OCI-LY1 (cell line): ENCODE measurements around the gene MRPS22.
"Not testable (repeated sequence)": the region's sequence is repeated elsewhere in the genome, so short reads cannot be mapped to it uniquely, and the experiment has no call there.

Source experiments
- H2AFZ ChIP-seq: fragments of 200-600 bp; sonication (generic), shearing (Covaris generic); 2 replicates; pipeline ENCODE4 v1.6.0; 2014; ENCODE audit warnings: antibody characterized with exemption, mild to moderate bottlenecking, low read length
- H3F3A ChIP-seq: fragments of 200-600 bp; sonication (generic), shearing (Covaris generic); 2 replicates; pipeline ENCODE4 v1.6.0; 2014; ENCODE audit warnings: mild to moderate bottlenecking, antibody characterized with exemption, low read length, moderate library complexity; ENCODE audit not compliant: insufficient read depth
- H3K27ac ChIP-seq: fragments of 200-600 bp; sonication (generic); 2 replicates; pipeline ENCODE4 v1.5.1; 2014; ENCODE audit warnings: low read length, mixed run types, mild to moderate bottlenecking, low read depth; ENCODE audit not compliant: poor library complexity, severe bottlenecking
- H3K27me3 ChIP-seq: fragments of 200-600 bp; sonication (generic); 2 replicates; pipeline ENCODE4 v1.6.0; 2014; ENCODE audit warnings: antibody characterized with exemption, mild to moderate bottlenecking, low read length, moderate library complexity; ENCODE audit not compliant: insufficient read depth
- H3K36me3 ChIP-seq: fragments of 200-600 bp; sonication (generic); 2 replicates; pipeline ENCODE4 v1.6.1; 2014; ENCODE audit warnings: mild to moderate bottlenecking, antibody characterized with exemption, low read length, moderate library complexity, mixed read lengths; ENCODE audit not compliant: insufficient read depth
- H3K4me1 ChIP-seq: fragments of 200-600 bp; sonication (generic); 2 replicates; pipeline ENCODE4 v1.5.1; 2014; ENCODE audit warnings: mild to moderate bottlenecking, low read length, moderate library complexity; ENCODE audit not compliant: insufficient read depth, severe bottlenecking
- H3K4me2 ChIP-seq: fragments of 200-600 bp; sonication (generic), shearing (Covaris generic); 2 replicates; pipeline ENCODE4 v1.6.1; 2014; ENCODE audit warnings: low read length
- H3K4me3 ChIP-seq: fragments of 200-600 bp; sonication (generic); 2 replicates; pipeline ENCODE4 v1.5.1; 2014; ENCODE audit warnings: low read length, low read depth, mild to moderate bottlenecking, mixed read lengths; ENCODE audit not compliant: poor library complexity, severe bottlenecking
- H3K79me2 ChIP-seq: fragments of 200-600 bp; shearing (Covaris generic); 2 replicates; pipeline ENCODE4 v1.6.1; 2016; ENCODE audit warnings: mixed run types, low read length, mixed read lengths; ENCODE audit not compliant: insufficient read depth
- H3K9ac ChIP-seq: fragments of 200-600 bp; sonication (generic), shearing (Covaris generic); 2 replicates; pipeline ENCODE4 v1.6.1; 2014; ENCODE audit warnings: mild to moderate bottlenecking, low read length, mixed read lengths
- H3K9me2 ChIP-seq: fragments of 200-600 bp; sonication (generic), shearing (Covaris generic); 2 replicates; pipeline ENCODE4 v1.6.1; 2014; ENCODE audit warnings: low read depth, mild to moderate bottlenecking, low read length, mixed read lengths
- H3K9me3 ChIP-seq: fragments of 200-600 bp; shearing (Covaris generic); 2 replicates; pipeline ENCODE4 v1.6.1; 2014; ENCODE audit warnings: low read length, mixed read lengths
- H4K20me1 ChIP-seq: fragments of 200-600 bp; sonication (generic), shearing (Covaris generic); 2 replicates; pipeline ENCODE4 v1.6.0; 2016; ENCODE audit warnings: mild to moderate bottlenecking, low read length; ENCODE audit not compliant: insufficient read depth
- EZH2 ChIP-seq: fragments of 200-600 bp; sonication (generic), shearing (Covaris generic); IDR thresholded peaks from 2 replicates; pipeline ENCODE4 v1.8.0; 2017; ENCODE audit warnings: borderline replicate concordance, mixed run types, mild to moderate bottlenecking, antibody characterized with exemption, low read length, moderate library complexity, mixed read lengths
- TF ChIP-seq, protein P1 (sequence below): fragments of 200-600 bp; sonication (generic), shearing (Covaris generic); IDR thresholded peaks from 2 replicates; pipeline ENCODE4 v1.5.1; 2017; ENCODE audit warnings: mild to moderate bottlenecking, antibody characterized with exemption, low read length, moderate library complexity, mixed read lengths

The MRPS22 gene

DNA sequence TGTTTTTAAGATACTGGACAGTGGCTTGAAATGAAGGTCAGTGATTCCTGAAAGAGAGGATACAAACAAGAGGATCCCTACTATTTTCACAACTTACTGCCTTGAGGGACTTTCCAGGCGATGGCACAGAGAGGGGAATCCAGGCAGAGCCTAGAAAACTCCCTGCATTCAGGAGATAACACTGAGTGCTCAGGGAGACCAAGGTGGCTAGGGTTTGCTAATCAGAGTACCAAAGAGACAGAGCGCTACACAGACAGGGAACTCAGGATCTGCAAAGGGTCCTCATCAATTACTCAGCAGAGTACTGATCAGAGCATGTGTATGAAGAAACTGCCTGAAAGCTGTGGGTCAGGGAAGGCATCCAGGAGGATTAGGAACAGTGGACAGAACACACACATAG lies 11.7 kb upstream of the MRPS22 start:
- Histone ChIP-seq H3K79me2 (no peaks in the 10 kb centered on the region), H3K4me2 (no peak overlapping the region), H4K20me1 (no peaks in the 10 kb centered on the region), H3K9ac (no peak overlapping the region), H3K27ac (no peak overlapping the region), H3K27me3 (no peaks in the 10 kb centered on the region), H2AFZ (no peak overlapping the region), H3K9me3 (no peaks in the 10 kb centered on the region), H3K9me2 (no peaks in the 10 kb centered on the region), H3K4me1 (peaks cover 3% of the 10 kb centered on the region), H3K36me3 (no peaks in the 10 kb centered on the region), H3K4me3 (no peak overlapping the region), H3F3A (no peaks in the 10 kb centered on the region)
- no peak for TF ChIP-seq EZH2
- TF ChIP-seq, protein P1, sequence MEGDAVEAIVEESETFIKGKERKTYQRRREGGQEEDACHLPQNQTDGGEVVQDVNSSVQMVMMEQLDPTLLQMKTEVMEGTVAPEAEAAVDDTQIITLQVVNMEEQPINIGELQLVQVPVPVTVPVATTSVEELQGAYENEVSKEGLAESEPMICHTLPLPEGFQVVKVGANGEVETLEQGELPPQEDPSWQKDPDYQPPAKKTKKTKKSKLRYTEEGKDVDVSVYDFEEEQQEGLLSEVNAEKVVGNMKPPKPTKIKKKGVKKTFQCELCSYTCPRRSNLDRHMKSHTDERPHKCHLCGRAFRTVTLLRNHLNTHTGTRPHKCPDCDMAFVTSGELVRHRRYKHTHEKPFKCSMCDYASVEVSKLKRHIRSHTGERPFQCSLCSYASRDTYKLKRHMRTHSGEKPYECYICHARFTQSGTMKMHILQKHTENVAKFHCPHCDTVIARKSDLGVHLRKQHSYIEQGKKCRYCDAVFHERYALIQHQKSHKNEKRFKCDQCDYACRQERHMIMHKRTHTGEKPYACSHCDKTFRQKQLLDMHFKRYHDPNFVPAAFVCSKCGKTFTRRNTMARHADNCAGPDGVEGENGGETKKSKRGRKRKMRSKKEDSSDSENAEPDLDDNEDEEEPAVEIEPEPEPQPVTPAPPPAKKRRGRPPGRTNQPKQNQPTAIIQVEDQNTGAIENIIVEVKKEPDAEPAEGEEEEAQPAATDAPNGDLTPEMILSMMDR, result no peak

DNA sequence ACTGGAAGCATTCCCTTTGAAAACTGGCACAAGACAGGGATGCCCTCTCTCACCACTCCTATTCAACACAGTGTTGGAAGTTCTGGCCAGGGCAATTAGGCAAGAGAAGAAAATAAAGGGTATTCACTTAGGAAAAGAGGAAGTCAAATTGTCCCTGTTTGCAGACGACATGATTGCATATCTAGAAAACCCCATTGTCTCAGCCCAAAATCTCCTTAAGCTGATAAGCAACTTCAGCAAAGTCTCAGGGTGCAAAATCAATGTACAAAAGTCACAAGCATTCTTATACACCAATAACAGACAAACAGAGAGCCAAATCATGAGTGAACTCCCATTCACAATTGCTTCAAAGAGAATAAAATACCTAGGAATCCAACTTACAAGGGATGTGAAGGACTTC lies 9.1 kb upstream of the MRPS22 start:
- not testable (repeated sequence) for H3K4me2 ChIP-seq, H3F3A ChIP-seq, H3K27ac ChIP-seq, H2AFZ ChIP-seq, H3K27me3 ChIP-seq, H3K79me2 ChIP-seq, H3K9ac ChIP-seq, H4K20me1 ChIP-seq, H3K9me3 ChIP-seq, H3K4me1 ChIP-seq, H3K9me2 ChIP-seq, H3K36me3 ChIP-seq, H3K4me3 ChIP-seq

DNA sequence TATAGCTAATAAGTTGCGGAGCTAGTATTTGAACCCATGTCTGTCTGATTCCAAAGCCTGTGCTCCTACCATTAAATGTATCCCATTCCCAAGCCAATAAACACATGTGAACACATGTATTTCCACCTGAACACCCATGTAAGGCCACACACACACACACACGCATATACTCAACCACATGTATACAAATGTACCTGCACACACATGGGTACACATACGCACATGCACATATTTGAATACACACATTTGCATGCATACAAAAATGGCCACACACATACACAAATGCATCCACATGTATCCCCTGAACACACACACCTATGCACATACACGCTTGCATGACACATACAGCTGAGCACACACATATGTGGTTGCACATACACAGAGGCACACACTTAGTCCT lies 5.4 kb upstream of the MRPS22 start:
- peaks cover under 1% of the 10 kb centered on the region for H3K4me1 ChIP-seq
- no peaks in the 10 kb centered on the region for H3K9me2 ChIP-seq
- H3K4me3 ChIP-seq, result no peak overlapping the region
- no peak overlapping the region for H3K4me2 ChIP-seq
- TF ChIP-seq, protein P1, result no peak
- no peak for TF ChIP-seq EZH2
- no peaks in the 10 kb centered on the region for H4K20me1 ChIP-seq
- H3K9ac ChIP-seq, result no peak overlapping the region
- H3K79me2 ChIP-seq, result no peaks in the 10 kb centered on the region
- H2AFZ ChIP-seq, result no peak overlapping the region
- no peaks in the 10 kb centered on the region for H3F3A ChIP-seq
- H3K27ac ChIP-seq, result no peak overlapping the region
- no peaks in the 10 kb centered on the region for H3K9me3 ChIP-seq
- no peaks in the 10 kb centered on the region for H3K36me3 ChIP-seq
- H3K27me3 ChIP-seq, result 0 out of 2 replicates have a peak, but pooled peaks cover 5% of the 10 kb centered on the region

DNA sequence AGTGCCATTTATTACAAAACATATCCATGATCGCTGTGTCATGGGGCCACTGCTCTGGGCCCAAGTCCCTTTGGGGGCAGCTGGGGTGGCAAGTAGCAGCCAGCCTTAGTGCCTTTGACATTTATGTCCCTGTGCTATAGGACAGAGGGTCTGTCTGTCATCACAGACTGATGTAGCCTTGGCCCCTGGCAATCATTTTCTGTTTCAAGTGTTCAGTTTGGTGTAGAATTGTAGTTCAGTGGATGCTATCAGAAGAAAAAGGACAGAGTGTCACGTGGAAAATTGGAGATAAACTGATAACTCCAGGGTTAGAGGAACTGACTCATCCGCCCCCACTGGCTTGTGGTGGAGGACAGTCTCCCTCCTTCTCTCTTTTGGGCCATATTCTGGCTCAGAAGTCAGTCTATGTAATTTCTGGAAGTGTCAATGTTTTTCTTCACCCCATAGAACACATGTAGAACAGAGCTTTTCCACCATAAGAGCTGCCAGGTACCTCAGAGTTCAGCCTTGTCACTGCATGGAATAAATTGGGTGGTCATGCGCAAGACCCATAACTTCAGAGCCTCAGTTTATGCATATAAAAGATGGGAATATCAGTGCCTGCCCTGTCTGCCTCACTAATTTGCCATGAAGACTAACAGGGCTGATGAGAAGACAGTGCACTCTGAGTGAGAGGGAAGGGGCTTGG lies 4.5 kb upstream of the MRPS22 start:
- Histone ChIP-seq H3K4me3 (no peak overlapping the region), H3K4me2 (no peak overlapping the region), H3K27ac (no peak overlapping the region), H4K20me1 (no peaks in the 10 kb centered on the region), H3F3A (no peaks in the 10 kb centered on the region), H2AFZ (no peak overlapping the region), H3K9me3 (no peaks in the 10 kb centered on the region), H3K9ac (no peak overlapping the region), H3K27me3 (0 out of 2 replicates have a peak, but pooled peaks cover 5% of the 10 kb centered on the region), H3K4me1 (peaks cover 4% of the 10 kb centered on the region), H3K9me2 (no peaks in the 10 kb centered on the region), H3K36me3 (no peaks in the 10 kb centered on the region), H3K79me2 (peaks cover 4% of the 10 kb centered on the region)
- TF ChIP-seq, protein P1, result no peak
- TF ChIP-seq EZH2, result no peak
